Coronary artery (tissue), 2 donors: ENCODE measurements around the gene CSH2.

Experiments used
- DNase-seq: peaks from one replicate; pipeline ENCODE4 v3.0.0-alpha.2; 2017; ENCODE audit warnings: low spot score
- H3K27ac ChIP-seq, 2 donors: fragments of 200-600 bp; sonication (generic); one replicate each; pipeline ENCODE4 v1.5.1; 2016 to 2019
- H3K4me3 ChIP-seq: fragments of 200-600 bp; sonication (generic); 2 replicates; pipeline ENCODE4 v1.5.1; 2016; ENCODE audit warnings: mild to moderate bottlenecking, moderate library complexity
- CTCF ChIP-seq: fragments of 200-600 bp; sonication (generic); IDR thresholded peaks from one replicate; pipeline ENCODE4 v1.5.1; 2019; ENCODE audit warnings: antibody characterized with exemption

CSH2 gene

DNA sequence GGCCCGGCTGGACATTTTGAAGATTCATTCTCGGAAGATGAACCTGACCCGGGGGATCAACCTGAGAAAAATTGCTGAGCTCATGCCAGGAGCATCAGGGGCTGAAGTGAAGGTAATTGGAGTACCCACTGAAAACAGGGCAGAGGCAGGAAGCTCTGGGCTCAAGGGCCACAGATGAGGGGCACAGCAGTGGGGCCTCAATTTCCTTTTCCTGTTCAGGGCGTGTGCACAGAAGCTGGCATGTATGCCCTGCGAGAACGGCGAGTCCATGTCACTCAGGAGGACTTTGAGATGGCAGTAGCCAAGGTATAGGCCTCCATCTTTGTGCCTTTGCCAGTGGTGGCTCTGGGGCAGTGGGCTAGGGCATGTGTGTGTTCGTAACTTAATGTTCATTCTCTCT is 42.0 kb downstream of the CSH2 start:
- no peak for TF ChIP-seq CTCF
- Histone ChIP-seq H3K4me3 (no peak overlapping the region), H3K27ac (no peak overlapping the region)
- DNase-seq: no peak

GRCh38 chr17:63830904-63831491 is 42.5 kb downstream of the CSH2 start:
- H3K27ac ChIP-seq: no peak overlapping the region
- H3K4me3 ChIP-seq: no peak overlapping the region
- DNase-seq: no peak
- TF ChIP-seq CTCF: no peak

GRCh38 chr17:63830278-63830677 is 43.2 kb downstream of the CSH2 start:
- Histone ChIP-seq H3K4me3 (no peak overlapping the region), H3K27ac (peak overlapping the region in 1 of 2 donors; percentile 17)
- DNase-seq: no peak
- no peak for TF ChIP-seq CTCF

DNA sequence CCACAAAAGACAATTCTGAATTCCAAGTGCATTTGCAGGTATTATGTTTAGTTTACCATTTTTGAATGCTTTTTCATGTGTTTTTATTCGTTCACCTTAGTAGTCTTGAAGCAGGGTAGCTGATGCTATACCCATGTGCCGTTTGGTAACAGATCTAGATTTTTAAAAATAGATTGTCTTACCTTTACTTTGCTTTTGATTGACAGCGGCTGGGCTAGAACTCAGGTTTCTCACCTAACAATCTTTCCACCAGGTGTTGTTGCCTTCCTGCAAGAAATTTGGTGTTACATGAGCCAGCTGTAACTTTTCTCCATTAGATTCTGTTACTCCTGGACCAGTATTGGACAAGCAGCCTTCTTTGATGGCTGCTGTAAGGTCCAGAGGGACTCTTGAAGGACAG is 44.5 kb downstream of the CSH2 start:
- no peak overlapping the region for H3K27ac ChIP-seq
- H3K4me3 ChIP-seq: peak overlapping the region; percentile 83
- DNase-seq: no peak
- no peak for TF ChIP-seq CTCF

GRCh38 chr17:63827801-63828221 is 45.7 kb downstream of the CSH2 start:
- DNase-seq: no peak
- peak overlapping the region; percentile 83 for H3K4me3 ChIP-seq
- peak overlapping the region; percentile 84 to 91 for H3K27ac ChIP-seq
- no peak for TF ChIP-seq CTCF

GRCh38 chr17:63827002-63827800 is 46.3 kb downstream of the CSH2 start, which contains the start of the genes FTSJ3 and PSMC5:
FTSJ3 (minus strand) TSS chr17:63827663; CDS start chr17:63826902, 761 bp downstream.
PSMC5 (plus strand) TSS chr17:63827431; CDS start chr17:63827491, 60 bp downstream.
- Histone ChIP-seq H3K27ac (peak within 1 kb of the TSS; percentile 84 to 91), H3K4me3 (peak within 1 kb of the TSS; percentile 83)
- TF ChIP-seq CTCF: no peak
- DNase-seq: peak; percentile 97
